Immature natural killer cell (primary cell): Measurements from ENCODE around the gene C17orf67. TPM values are rescaled to one million over a fixed set of nuclear protein-coding genes. Genes with fewer than 3 reads are reported as not detected.

Experiments
- DNase-seq, 3 donors: peaks; one replicate each; pipeline ENCODE4 v3.0.0; 2022; ENCODE audit warnings: mixed read lengths in 1 of 3
- H3K27ac Mint-ChIP-seq, 6 donors: one replicate each; pipeline ENCODE4 v1.8.0; 2020; ENCODE audit warnings: mixed read lengths in 6 of 6, mild to moderate bottlenecking in 5 of 6, inconsistent platforms in 4 of 6, moderate library complexity in 3 of 6
- H3K27me3 Mint-ChIP-seq, 3 donors: one replicate each; pipeline ENCODE4 v1.8.0; 2020 to 2021; ENCODE audit warnings: low read depth in 3 of 3, mild to moderate bottlenecking in 3 of 3, mixed read lengths in 3 of 3, moderate library complexity in 3 of 3, inconsistent platforms in 1 of 3
- H3K36me3 Mint-ChIP-seq, 3 donors: one replicate each; pipeline ENCODE4 v1.8.0; 2020; ENCODE audit warnings: mixed read lengths in 3 of 3, inconsistent platforms in 2 of 3, mild to moderate bottlenecking in 2 of 3
- H3K4me1 Mint-ChIP-seq, 2 donors: one replicate each; pipeline ENCODE4 v1.8.0; 2020; ENCODE audit warnings: inconsistent platforms in 2 of 2, mild to moderate bottlenecking in 2 of 2, mixed read lengths in 2 of 2, moderate library complexity in 1 of 2
- H3K4me3 Mint-ChIP-seq, 5 donors: one replicate each; pipeline ENCODE4 v1.8.0; 2020; ENCODE audit warnings: mild to moderate bottlenecking in 5 of 5, mixed read lengths in 5 of 5, inconsistent platforms in 3 of 5, moderate library complexity in 3 of 5
- H3K9me3 Mint-ChIP-seq, 6 donors: one replicate each; pipeline ENCODE4 v1.8.0; 2020; ENCODE audit warnings: mild to moderate bottlenecking in 6 of 6, mixed read lengths in 6 of 6, inconsistent platforms in 4 of 6, moderate library complexity in 3 of 6
- polyA plus RNA-seq, 3 donors: library from polyadenylated mRNA; unstranded; fragments of 300-500 nt; fragmentation: Illumina TruSeq; gene quantifications; one replicate each; pipeline ENCODE4 v1.2.3, GENCODE V29; 2021

C17orf67 gene
- polyA plus RNA-seq, 3 donors from 2014 or later = 0.68 to 1.7 (median 0.83) TPM

DNA sequence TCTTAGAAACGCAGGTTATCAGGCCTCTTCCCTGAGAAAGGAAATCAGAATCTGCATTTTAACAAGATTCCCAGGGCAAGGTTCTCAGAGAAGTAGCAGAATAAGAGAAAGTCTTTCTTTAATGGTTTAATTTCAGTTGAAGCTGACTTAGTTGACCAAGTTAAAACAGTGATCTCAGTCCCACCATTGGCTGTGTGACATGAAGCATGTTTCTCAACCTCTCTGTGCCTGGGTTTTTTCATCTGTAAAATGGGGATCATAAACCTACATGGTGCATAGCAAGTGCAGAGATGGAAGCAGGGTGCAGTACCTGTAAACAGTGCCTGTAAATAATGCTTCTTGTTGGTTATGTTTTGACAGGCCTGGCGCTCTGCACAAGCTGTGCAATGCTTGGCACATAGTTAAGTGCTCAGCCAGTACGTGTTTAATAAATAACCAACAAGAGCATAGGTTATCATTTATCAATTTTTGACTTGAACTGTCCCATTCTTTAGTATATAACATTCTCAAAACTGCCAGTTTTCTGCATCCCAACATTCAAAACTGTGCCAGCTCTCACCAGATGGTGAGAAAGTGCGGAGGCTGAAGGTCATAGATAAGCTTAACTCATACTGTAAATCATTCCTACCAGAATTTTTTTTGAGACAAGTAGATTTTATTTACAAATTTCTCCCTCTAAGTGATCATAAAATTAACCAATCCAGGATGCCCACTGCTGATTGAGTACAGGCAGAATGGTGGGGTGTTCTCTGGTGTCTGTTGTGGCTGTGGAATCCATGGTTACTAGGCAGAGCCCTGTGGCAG, 6.9 kb downstream of the C17orf67 start:
- Mint-ChIP-seq H3K27me3 (peaks cover 0 to 2% (median 2%) of the 10 kb centered on the region in 3 donors), H3K9me3 (no peaks in the 10 kb centered on the region), H3K27ac (no peak overlapping the region), H3K4me3 (no peak overlapping the region), H3K36me3 (peaks cover 0 to 8% (median 5%) of the 10 kb centered on the region in 3 donors), H3K4me1 (peaks cover 5 to 13% of the 10 kb centered on the region in 2 donors)
- DNase-seq = no peak

GRCh38 chr17:56824503-56824902, 9.2 kb downstream of the C17orf67 start:
- H3K27me3 Mint-ChIP-seq = peaks cover 0 to 5% (median 2%) of the 10 kb centered on the region in 3 donors
- peaks cover 2% of the 10 kb centered on the region in 2 donors for H3K4me1 Mint-ChIP-seq
- H3K36me3 Mint-ChIP-seq = peaks cover 0 to 5% (median 1%) of the 10 kb centered on the region in 3 donors
- no peak overlapping the region for H3K27ac Mint-ChIP-seq
- no peaks in the 10 kb centered on the region for H3K9me3 Mint-ChIP-seq
- no peak overlapping the region for H3K4me3 Mint-ChIP-seq
- no peak for DNase-seq

- Mint-ChIP-seq H3K4me1 (peaks cover 4% of the 10 kb centered on the region in 2 donors), H3K36me3 (peaks cover 0 to 5% (median 0%) of the 10 kb centered on the region in 3 donors), H3K27me3 (peaks cover 0 to 5% (median 2%) of the 10 kb centered on the region in 3 donors), H3K9me3 (no peaks in the 10 kb centered on the region), H3K4me3 (no peak overlapping the region), H3K27ac (no peak overlapping the region)
- DNase-seq = no peak
Measured at GRCh38 chr17:56823848-56824247, 9.9 kb downstream of the C17orf67 start.

GRCh38 chr17:56822725-56823124, 11.0 kb downstream of the C17orf67 start:
- H3K4me3 Mint-ChIP-seq = no peak overlapping the region
- no peaks in the 10 kb centered on the region for H3K9me3 Mint-ChIP-seq
- no peak overlapping the region for H3K27ac Mint-ChIP-seq
- no peak for DNase-seq
- peaks cover 4% of the 10 kb centered on the region in 2 donors for H3K4me1 Mint-ChIP-seq
- peaks cover 0 to 5% (median 1%) of the 10 kb centered on the region in 3 donors for H3K36me3 Mint-ChIP-seq
- H3K27me3 Mint-ChIP-seq = peaks cover 0 to 5% (median 2%) of the 10 kb centered on the region in 3 donors

DNA sequence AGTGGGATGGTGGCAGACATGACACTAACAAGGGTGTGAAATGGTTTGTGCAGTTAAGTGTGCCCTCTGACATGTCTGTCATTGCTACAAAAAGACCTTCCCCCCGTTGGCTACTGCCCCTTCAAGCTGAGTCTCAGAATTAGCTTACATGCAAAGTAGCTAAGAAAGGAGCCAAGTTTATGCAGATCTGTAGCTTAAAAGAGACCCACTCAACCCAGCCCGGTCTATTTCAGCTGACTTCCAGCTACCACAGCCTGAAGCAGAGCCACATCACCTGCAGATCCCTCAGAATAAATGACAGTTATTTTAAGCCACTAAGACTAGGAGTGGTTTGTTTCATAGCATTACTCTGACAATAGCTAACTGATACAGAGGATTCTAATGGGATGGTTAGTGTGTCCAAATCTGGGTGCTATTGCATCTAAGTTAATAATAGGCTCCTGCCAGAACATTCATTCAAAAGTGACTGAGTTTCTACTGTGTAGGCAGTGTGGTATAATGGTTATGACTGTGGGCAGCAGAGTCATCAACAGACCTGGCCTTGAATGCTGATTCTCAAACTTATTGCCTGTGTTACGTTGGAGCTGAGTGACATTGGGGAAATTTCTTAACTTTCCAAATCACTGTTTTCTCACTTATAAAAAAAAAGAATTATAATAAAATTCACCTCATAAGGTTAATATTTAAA, 11.7 kb downstream of the C17orf67 start:
- DNase-seq = no peak
- peaks cover 0 to 5% (median 2%) of the 10 kb centered on the region in 3 donors for H3K27me3 Mint-ChIP-seq
- peaks cover 4% of the 10 kb centered on the region in 2 donors for H3K4me1 Mint-ChIP-seq
- no peak overlapping the region for H3K27ac Mint-ChIP-seq
- no peak overlapping the region for H3K4me3 Mint-ChIP-seq
- H3K36me3 Mint-ChIP-seq = peaks cover 0 to 5% (median 3%) of the 10 kb centered on the region in 3 donors
- H3K9me3 Mint-ChIP-seq = no peaks in the 10 kb centered on the region

DNA sequence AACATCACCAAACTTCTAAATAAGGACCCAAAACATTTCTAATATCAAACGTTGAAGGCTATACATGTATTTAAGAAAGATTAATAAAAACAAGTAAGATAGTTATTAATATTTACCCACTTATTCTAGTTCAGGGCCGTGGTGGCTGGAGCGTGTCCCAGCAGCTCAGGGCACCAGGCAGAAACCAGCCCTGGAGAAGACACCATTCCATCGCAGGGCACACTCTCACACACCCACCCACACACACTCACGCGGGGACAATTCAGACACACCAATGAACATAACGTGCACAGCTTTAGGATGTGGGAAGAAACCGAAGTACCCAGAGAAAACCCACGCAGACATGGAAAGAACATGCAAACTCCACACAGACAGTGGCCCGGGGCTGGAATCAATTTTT, 13.5 kb downstream of the C17orf67 start:
- no peak overlapping the region for H3K27ac Mint-ChIP-seq
- H3K4me3 Mint-ChIP-seq = no peak overlapping the region
- peaks cover 3 to 5% (median 4%) of the 10 kb centered on the region in 3 donors for H3K36me3 Mint-ChIP-seq
- no peak for DNase-seq
- H3K9me3 Mint-ChIP-seq = no peaks in the 10 kb centered on the region
- H3K27me3 Mint-ChIP-seq = peaks cover 0 to 5% (median 2%) of the 10 kb centered on the region in 3 donors
- peaks cover 4% of the 10 kb centered on the region in 2 donors for H3K4me1 Mint-ChIP-seq

DNA sequence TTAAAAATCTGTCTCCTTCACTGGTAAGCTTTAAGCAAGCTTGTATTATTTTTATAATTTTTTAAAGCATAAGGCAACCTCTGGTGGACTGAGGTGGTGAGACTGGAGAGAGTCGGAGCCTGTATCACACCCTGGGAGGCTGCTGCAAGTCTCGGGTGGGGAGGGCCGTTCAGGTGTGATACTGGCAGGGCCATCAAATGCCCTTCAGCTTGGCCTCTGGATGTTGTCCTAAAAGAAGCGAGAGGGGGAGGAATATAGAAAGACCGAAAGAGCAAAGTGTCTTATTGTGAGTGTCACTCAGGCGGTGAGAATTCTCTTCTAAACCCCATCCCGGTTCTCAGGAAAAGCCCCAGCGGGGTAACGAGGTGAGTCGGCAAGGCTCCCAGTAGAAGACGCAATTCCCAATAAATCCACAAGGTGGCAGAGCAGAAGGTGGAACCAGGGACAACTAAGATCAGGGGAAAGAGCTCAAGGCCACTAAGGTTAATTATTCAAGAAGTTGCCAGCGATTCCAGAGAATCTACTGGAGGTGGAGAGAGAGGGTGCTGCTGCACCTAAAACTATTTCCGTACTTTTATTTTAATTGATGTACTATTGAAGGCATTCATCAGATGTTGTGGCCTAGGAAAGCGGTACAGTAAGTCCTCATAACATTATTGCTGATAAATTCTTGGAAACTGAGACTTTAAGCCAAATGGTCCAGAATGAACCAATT, 14.1 kb downstream of the C17orf67 start:
- H3K9me3 Mint-ChIP-seq = no peaks in the 10 kb centered on the region
- peaks cover 4% of the 10 kb centered on the region in 2 donors for H3K4me1 Mint-ChIP-seq
- H3K36me3 Mint-ChIP-seq = peaks cover 3 to 4% (median 4%) of the 10 kb centered on the region in 3 donors
- H3K27ac Mint-ChIP-seq = no peak overlapping the region
- no peak overlapping the region for H3K4me3 Mint-ChIP-seq
- peak; percentile 62 to 66 (median 63) for DNase-seq
- H3K27me3 Mint-ChIP-seq = peaks cover 0 to 5% (median 2%) of the 10 kb centered on the region in 3 donors

GRCh38 chr17:56819030-56819429, 14.7 kb downstream of the C17orf67 start:
- Mint-ChIP-seq H3K27me3 (peaks cover 0 to 5% (median 0%) of the 10 kb centered on the region in 3 donors), H3K36me3 (peaks cover 0 to 4% (median 3%) of the 10 kb centered on the region in 3 donors), H3K27ac (no peak overlapping the region), H3K9me3 (no peaks in the 10 kb centered on the region), H3K4me1 (peaks cover 4% of the 10 kb centered on the region in 2 donors), H3K4me3 (no peak overlapping the region)
- no peak for DNase-seq

- DNase-seq = no peak
- Mint-ChIP-seq H3K9me3 (no peaks in the 10 kb centered on the region), H3K27me3 (peaks cover 0 to 3% (median 0%) of the 10 kb centered on the region in 3 donors), H3K27ac (no peak overlapping the region), H3K36me3 (peaks cover 0 to 11% (median 4%) of the 10 kb centered on the region in 3 donors), H3K4me1 (peaks cover 4% of the 10 kb centered on the region in 2 donors), H3K4me3 (no peak overlapping the region)
Measured at GRCh38 chr17:56817066-56817465, 16.7 kb downstream of the C17orf67 start.

GRCh38 chr17:56815711-56816110, 18.0 kb downstream of the C17orf67 start:
- Mint-ChIP-seq H3K27ac (no peak overlapping the region), H3K9me3 (no peaks in the 10 kb centered on the region), H3K4me1 (peaks cover 4% of the 10 kb centered on the region in 2 donors), H3K4me3 (no peak overlapping the region), H3K27me3 (peaks cover 0 to 5% (median 0%) of the 10 kb centered on the region in 3 donors), H3K36me3 (peaks cover 0 to 11% (median 4%) of the 10 kb centered on the region in 3 donors)
- no peak for DNase-seq

DNA sequence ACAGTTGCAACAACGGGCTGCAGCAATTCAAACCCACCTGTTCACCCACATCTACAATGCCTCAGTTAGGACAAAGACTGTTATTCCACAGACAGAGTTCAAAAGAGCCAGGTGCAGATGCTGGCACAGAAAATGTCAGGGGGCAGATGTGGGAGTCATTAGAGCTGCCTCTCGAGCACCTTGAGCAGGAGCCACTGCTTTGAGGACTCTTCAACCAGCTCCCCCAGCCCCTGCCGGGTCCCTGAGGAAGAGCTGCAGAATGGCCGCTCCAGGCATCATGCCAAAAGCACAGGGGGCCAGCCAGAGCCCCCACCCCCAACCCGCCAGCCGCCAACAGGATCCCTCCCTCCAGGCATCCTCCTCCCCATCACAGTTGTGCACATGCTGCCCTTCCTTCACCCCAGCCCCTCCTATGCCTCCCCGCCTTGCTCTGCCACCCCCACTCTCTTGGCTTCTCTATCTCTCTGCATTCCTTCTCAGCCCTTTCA, 20.8 kb downstream of the C17orf67 start:
- Mint-ChIP-seq H3K27ac (no peak overlapping the region), H3K4me3 (no peak overlapping the region), H3K36me3 (peaks cover 0 to 11% (median 4%) of the 10 kb centered on the region in 3 donors), H3K9me3 (no peaks in the 10 kb centered on the region), H3K4me1 (no peaks in the 10 kb centered on the region), H3K27me3 (peaks cover 0 to 3% (median 0%) of the 10 kb centered on the region in 3 donors)
- no peak for DNase-seq

GRCh38 chr17:56810891-56811775, 22.6 kb downstream of the C17orf67 start:
- H3K4me1 Mint-ChIP-seq = no peaks in the 10 kb centered on the region
- H3K27ac Mint-ChIP-seq = no peak overlapping the region
- no peak for DNase-seq
- peaks cover 0 to 5% (median 0%) of the 10 kb centered on the region in 3 donors for H3K27me3 Mint-ChIP-seq
- no peaks in the 10 kb centered on the region for H3K9me3 Mint-ChIP-seq
- no peak overlapping the region for H3K4me3 Mint-ChIP-seq
- peaks cover 4 to 13% (median 5%) of the 10 kb centered on the region in 3 donors for H3K36me3 Mint-ChIP-seq

DNA sequence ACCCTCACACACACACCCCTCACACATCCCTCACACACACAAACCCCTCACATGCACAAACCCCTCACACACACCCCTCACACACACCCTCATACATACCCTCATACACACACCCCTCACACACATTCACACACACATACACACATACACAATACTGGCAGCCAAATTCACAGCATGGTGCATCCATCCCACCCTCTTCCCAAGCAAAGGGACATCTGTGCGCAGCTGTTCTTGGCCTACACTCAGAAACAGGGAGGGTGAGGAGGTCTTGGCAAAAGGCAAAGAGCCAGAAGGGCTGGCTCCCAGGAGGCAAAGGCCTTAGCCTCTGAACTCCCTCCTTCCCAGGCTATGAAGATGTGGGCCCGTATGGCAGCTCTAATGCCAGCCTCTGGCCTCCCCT, 23.4 kb downstream of the C17orf67 start:
- Mint-ChIP-seq H3K9me3 (no peaks in the 10 kb centered on the region), H3K36me3 (peaks cover 0 to 13% (median 5%) of the 10 kb centered on the region in 3 donors), H3K27ac (no peak overlapping the region), H3K27me3 (peaks cover 0 to 5% (median 0%) of the 10 kb centered on the region in 3 donors), H3K4me1 (no peaks in the 10 kb centered on the region), H3K4me3 (no peak overlapping the region)
- no peak for DNase-seq
